ENCODE results near the gene CTSW. TPM values are rescaled to one million over a fixed set of nuclear protein-coding genes. Genes with fewer than 3 reads are reported as not detected.

The CTSW gene
- total RNA-seq, 2 donors from 2014 or later, result 0.39 to 1.1 TPM

GRCh38 chr11:65928667-65929066 lies 49.0 kb downstream of the CTSW start:
- H3K9me3 ChIP-seq, result no peaks in the 10 kb centered on the region
- no peaks in the 10 kb centered on the region for H3K27me3 ChIP-seq
- H3K36me3 ChIP-seq, result no peaks in the 10 kb centered on the region
- H3K4me1 ChIP-seq, result no peaks in the 10 kb centered on the region
- no peak overlapping the region for H3K27ac ChIP-seq
- no peak for TF ChIP-seq CTCF (IDR thresholded peaks at IDR 0.05)
- no peak for DNase-seq (ENCODE audit: low spot score)
- H3K4me3 ChIP-seq, result no peak overlapping the region

- H3K27me3 ChIP-seq, result no peaks in the 10 kb centered on the region
- H3K4me1 ChIP-seq, result no peaks in the 10 kb centered on the region
- DNase-seq (ENCODE audit: low spot score), result no peak
- H3K9me3 ChIP-seq, result no peaks in the 10 kb centered on the region
- no peak overlapping the region for H3K4me3 ChIP-seq
- H3K27ac ChIP-seq, result no peak overlapping the region
- no peak for TF ChIP-seq CTCF (IDR thresholded peaks at IDR 0.05)
- no peaks in the 10 kb centered on the region for H3K36me3 ChIP-seq
Measured at GRCh38 chr11:65931773-65932557, 52.3 kb downstream of the CTSW start.

GRCh38 chr11:65932558-65932919 lies 52.9 kb downstream of the CTSW start:
- Histone ChIP-seq H3K27me3 (no peaks in the 10 kb centered on the region), H3K27ac (no peak overlapping the region), H3K4me1 (no peaks in the 10 kb centered on the region), H3K9me3 (no peaks in the 10 kb centered on the region), H3K4me3 (no peak overlapping the region), H3K36me3 (no peaks in the 10 kb centered on the region)
- no peak for TF ChIP-seq CTCF (IDR thresholded peaks at IDR 0.05)
- no peak for DNase-seq (ENCODE audit: low spot score)

Other genes starting within 250 kb of the CTSW start
- gene SIPA1, start 241.7 kb upstream of the CTSW start, total RNA-seq, result 10 to 100 TPM; 14.5 to 29.6 TPM
- gene RELA, start 216.9 kb upstream of the CTSW start, total RNA-seq, result 10 to 100 TPM; 30.7 to 54.9 TPM
- 10 to 100 TPM; 29.7 to 50.1 TPM for gene KAT5, start 167.6 kb upstream of the CTSW start, total RNA-seq
- gene RNASEH2C, start 159.0 kb upstream of the CTSW start, total RNA-seq, result 100 to 1,000 TPM; 105 to 194 TPM
- gene AP5B1, start 98.9 kb upstream of the CTSW start, total RNA-seq, result 10 to 100 TPM in 1 of 2 donors, 1 to 10 TPM in 1; 9.5 to 14.3 TPM
- not detected for gene OVOL1, start 92.8 kb upstream of the CTSW start, total RNA-seq
- under 1 TPM; 0.20 to 0.37 TPM for gene SNX32, start 45.9 kb upstream of the CTSW start, total RNA-seq
- 100 to 1,000 TPM; 365 to 493 TPM for gene CFL1, start 21.7 kb upstream of the CTSW start, total RNA-seq
- gene MUS81, start 19.4 kb upstream of the CTSW start, total RNA-seq, result 10 to 100 TPM; 23.4 to 26.3 TPM
- gene EFEMP2, start 7.0 kb upstream of the CTSW start, total RNA-seq, result 100 to 1,000 TPM; 117 to 156 TPM
- gene FIBP, start 8.6 kb downstream of the CTSW start, total RNA-seq, result 10 to 100 TPM; 50.9 to 82.8 TPM
- 100 to 1,000 TPM; 115 to 172 TPM for gene CCDC85B, start 10.8 kb downstream of the CTSW start, total RNA-seq
- 1 to 10 TPM; 4.9 to 6.8 TPM for gene FOSL1, start 20.6 kb downstream of the CTSW start, total RNA-seq
- gene C11orf68, start 39.2 kb downstream of the CTSW start, total RNA-seq, result 10 to 100 TPM; 13.9 to 23.5 TPM
- gene DRAP1, start 39.6 kb downstream of the CTSW start, total RNA-seq, result 10 to 100 TPM; 72.1 to 83.1 TPM
- gene TSGA10IP, start 65.6 kb downstream of the CTSW start, total RNA-seq, result not detected
- 10 to 100 TPM; 20.7 to 42.5 TPM for gene SART1, start 81.9 kb downstream of the CTSW start, total RNA-seq
- 10 to 100 TPM; 17.6 to 25.0 TPM for gene EIF1AD, start 122.3 kb downstream of the CTSW start, total RNA-seq
- gene BANF1, start 122.7 kb downstream of the CTSW start, total RNA-seq, result 10 to 100 TPM; 66.6 to 85.5 TPM
- 1 to 10 TPM; 2.6 to 6.3 TPM for gene CST6, start 132.2 kb downstream of the CTSW start, total RNA-seq
- gene CATSPER1, start 146.6 kb downstream of the CTSW start, total RNA-seq, result not detected
- 10 to 100 TPM; 22.7 to 29.0 TPM for gene GAL3ST3, start 169.3 kb downstream of the CTSW start, total RNA-seq
- gene SF3B2, start 172.5 kb downstream of the CTSW start, total RNA-seq, result 100 to 1,000 TPM in 1 of 2 donors, 10 to 100 TPM in 1; 62.5 to 111 TPM
- 10 to 100 TPM; 47.7 to 88.9 TPM for gene PACS1, start 190.4 kb downstream of the CTSW start, total RNA-seq

All from right atrium auricular region (tissue), 2 donors.